Stimulated activated CD4-positive, alpha-beta T cell treated with anti-CD3 and anti-CD28 coated beads, TNF-alpha, amount 100 ng/mL, for 48 hours (primary cell): Measurements from ENCODE around the gene ROBO1.
"Not testable (repeated sequence)": the region's sequence is repeated elsewhere in the genome, so short reads cannot be mapped to it uniquely, and the experiment has no call there.

Experiments
- DNase-seq, 3 donors: peaks; one replicate each; pipeline ENCODE4 v3.0.0-alpha.2; 2020; ENCODE audit warnings: low read depth in 3 of 3

ROBO1 gene

DNA sequence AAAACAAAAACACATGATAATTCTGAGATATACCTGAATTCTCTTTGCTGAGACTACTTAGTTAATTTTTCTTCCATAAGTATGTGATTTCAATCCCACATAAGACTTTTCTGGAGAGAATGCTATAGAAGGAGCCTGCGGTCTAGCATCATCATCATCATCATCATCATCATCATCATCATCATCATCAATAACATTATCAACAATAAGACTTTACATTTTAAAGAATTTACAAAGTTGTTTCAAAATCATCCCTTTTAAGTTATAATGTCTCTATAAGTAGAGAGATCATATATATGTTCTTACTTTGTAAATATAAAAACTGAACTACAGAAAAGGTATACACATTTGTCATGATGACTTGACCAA, 965.3 kb downstream of the ROBO1 start:
- DNase-seq, result no peak

DNA sequence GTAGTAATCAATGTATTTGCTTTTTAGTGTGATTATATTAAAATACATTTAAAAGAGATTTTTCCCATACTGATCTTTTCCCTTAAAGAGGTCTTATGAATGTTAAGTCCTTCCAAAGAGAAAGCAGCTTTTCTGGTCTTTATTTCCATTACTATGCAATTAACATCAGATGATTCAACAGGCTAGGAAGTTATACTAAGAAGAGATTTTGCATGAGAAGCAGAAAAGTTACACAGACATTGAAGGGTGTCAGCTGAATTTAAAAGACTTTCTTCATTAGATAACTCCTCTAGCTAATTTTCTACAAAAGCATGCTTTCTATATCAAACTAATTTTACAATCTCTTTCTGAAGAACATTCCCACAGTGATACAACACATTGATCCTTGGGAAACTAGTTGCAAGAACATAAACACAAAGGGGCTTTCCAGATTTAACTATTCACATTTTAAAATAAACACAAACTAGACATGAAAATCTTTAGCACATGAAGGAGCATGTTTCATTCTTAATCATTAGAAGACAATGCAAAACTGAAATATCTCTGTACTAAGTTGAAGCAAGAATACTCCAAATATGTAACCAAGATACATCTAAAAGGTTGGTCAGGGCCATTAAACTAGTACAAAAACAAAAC, 965.8 kb downstream of the ROBO1 start:
- DNase-seq, result no peak

DNA sequence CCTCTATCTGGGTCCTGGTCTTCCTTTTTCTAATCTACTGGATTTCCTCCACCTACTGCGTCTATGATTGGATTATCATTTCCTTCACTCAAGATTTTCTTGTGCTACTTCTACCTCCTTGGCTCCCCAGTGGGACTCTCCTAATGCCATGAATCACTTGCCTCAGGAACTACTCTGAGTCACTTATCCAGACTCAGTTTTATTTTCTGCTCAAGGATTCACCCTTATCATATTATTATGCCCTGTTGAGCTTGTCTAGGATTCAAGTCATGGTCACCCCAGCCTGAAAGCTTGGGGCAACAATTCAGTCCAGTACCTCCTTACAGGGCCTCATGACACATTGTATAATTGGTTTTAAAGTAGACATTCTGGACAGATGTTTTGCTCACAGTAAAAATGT, 968.1 kb downstream of the ROBO1 start:
- DNase-seq, result no peak

DNA sequence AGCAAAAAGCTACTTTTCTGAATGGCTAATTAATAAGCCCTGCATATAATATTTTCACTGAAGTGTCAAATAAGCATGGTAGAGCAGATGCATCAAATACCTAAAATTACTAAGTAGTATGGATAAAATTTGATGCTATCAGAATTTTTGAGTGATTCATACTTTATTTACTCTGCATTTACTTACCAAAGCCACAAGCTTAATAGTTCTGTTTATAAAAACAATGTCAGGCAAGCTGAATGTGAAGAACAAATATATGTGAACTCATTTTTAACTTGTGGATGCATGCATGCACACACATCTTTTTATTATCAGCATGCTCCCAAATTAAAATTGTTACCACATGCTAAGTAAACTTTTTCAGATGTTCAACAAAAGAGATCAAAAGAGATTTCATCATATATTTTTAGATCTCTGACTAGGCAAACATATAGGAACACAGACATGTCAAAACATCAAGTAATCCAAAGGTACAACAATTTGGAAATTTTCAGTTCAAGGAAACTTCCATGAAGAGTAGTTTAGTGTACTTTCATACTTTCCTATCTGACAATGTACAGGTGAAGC, 969.4 kb downstream of the ROBO1 start:
- no peak for DNase-seq

DNA sequence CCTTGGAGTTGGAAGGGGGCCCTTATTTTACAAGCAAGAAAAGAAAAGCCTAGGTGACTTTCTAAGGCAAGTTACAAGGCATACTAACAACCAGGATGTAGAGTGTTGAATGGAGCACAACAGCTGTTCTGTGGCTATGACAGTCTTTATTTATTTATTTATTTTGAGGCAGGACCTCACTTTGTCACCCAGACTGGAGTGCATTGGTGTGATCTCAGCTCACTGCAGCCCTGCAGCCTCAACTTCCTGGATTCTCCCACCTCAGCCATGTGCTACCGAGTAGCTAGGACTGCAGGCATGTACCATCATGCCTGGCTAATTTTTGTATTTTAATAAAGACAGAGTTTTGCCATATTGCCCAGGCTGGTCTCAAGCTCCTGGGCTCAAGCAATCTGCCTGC, 973.4 kb downstream of the ROBO1 start:
- no peak for DNase-seq

DNA sequence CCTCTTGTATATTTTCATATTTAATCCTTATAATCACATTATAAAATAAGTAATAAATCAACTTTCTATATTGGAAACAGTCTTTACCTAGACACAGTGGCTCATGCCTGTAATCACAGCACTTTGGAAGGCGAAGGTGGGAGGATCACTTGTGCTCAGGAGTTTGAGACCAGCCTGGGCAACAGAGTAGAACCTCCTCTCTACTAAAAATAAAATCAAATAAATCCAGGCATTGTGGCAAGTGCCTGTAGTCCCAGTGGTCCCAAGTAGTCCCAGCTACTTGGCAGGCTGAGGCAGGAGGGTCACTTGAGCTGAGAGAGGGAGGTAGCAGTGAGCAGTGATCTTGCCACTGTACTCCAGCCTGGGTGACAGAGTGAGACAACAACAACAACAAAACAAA, 975.1 kb downstream of the ROBO1 start:
- no peak for DNase-seq

DNA sequence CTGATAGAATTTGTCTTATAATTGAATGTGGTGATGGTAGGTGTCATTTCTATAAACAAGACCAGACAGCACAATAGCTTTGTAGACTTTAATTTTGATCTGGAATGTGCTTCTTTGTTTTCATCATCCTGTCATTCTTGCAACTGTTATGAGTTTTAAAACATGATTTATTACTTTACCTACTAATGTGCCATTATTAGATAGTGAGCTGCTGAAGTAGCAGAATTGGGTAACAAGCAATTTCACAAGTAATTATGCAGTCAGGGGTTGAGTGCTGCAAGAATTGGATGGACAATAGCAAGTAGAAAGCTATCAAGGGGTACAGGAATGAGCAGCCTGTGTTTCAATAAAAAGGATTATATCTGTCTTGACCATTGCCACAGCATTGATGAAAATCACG, 975.6 kb downstream of the ROBO1 start:
- DNase-seq, result no peak

DNA sequence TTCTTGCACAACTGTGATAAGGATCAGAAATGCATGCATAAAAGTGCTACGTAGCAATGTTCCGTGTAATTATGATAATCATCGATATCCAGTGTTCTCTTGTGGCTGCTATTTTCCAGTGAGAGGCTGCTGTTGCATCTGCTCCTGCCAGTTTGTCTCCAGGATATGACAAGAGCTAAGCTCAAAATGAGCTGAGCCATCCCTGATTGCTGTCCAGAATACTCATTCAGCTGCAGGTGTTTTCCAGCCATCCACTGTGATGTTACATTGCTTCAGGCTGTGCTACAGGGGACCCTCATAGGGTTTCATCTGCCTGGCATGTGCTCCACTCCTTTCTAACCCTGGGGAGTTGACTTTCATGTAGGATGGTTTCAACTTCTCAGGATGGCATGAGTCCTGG, 976.0 kb downstream of the ROBO1 start:
- DNase-seq, result no peak

DNA sequence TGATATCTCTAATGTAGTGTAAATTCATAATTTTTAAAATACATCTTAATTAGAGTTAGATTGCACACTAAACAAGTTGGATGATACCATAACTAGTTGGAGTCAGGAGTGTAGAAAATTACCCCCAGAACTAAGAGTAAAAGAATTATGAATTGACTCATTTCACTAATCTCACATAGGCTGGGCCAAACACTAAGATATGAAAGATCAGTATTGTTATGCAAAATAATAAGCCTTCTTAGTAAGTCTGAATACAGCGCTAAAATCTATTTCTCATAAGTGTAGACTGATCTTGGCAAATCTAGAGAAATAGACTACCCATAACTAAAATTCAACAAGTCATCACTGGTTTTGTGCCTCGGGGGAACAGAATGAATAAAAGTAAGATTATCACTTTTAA, 979.0 kb downstream of the ROBO1 start:
- DNase-seq, result no peak

DNA sequence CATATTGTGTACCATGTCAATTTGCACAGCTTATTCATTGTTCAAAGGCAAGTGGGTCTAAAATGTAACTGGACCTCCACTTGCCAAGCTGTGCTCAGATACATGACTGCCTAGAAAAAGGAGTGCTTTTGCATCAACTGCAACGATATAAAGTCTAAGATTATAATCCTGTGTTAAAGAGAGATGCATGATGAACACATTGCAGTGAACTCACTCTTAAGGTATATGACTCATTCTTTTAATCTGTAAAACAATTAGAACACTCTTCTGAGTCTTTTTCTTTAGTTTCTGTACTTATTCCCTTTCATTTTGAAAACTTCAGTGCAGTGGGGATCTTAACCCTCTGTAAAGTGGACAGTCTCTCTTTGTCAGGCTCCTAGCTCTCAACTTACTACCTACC, 982.8 kb downstream of the ROBO1 start:
- no peak for DNase-seq

DNA sequence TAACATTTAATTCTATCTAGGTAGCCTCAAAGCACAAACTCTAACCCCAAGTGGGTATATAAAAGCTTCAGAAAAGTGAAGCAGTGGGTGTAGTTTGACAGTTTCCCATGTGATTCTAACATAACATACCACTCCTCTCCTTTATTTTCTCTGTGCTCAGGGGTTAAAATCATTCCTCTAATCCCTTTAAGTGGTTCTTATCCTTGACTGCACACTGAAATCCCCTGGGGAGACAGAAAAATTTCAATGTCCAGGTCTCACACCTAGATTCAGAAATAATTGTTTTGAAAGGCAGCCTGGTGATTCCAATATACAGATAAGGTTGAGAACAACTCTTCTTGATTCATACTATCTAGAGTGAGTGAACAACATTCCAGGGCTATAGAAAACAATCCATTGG, 986.4 kb downstream of the ROBO1 start:
- no peak for DNase-seq

DNA sequence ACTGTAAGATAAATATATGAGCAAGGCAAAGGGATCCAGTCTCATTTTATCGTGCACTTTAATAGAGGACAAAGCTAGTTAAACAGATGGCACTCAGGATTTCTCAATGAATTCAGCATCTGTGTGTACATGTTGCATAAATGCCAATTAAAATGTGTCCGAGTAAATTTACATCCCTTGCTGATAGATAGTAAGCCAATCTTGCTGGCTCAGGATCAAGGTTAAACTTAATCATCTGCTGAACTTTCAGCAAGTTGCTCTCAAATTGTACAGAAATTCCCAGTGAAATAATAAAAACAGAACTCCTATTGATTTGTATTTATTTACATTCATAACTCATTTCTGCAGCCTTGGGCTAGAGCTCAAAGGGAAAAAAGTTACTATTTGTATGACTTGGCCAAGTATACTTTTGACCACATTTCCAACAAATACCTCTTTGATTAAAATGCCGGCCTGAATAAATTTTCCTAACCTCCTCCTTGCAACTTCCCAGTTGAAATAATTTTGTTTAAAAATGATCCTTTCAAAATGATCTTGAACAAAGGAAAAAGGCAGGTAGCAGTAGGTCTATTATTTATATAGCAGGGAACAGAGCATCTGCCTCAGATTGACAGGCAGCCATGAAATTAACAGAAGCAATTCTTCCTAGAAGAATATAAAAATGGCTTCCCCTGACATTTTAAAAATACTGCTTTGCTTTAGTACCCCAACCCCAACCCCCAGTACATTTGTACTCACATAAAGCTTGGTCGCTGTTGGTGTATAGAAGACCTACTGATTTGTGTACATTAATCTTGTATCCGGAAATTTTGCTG, 1001.9 kb downstream of the ROBO1 start:
- DNase-seq, result no peak

DNA sequence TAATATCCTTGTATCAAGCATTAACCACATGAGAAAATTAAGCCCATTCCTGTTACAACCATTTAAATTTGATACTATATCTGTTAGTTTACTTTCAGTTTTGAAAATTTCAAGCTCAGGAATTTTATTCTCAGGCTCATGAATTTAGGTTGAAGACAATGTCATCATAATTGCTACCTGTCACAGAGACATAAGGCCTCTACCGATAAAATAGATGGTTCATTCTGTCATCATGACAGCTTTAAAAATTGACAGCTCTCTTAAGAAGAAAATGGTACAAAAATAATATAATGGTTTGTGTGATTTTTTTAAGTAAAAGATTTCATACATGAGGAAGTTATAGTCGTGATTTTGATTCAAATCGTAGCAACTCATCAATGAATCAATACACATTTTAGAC, 1003.2 kb downstream of the ROBO1 start:
- no peak for DNase-seq

DNA sequence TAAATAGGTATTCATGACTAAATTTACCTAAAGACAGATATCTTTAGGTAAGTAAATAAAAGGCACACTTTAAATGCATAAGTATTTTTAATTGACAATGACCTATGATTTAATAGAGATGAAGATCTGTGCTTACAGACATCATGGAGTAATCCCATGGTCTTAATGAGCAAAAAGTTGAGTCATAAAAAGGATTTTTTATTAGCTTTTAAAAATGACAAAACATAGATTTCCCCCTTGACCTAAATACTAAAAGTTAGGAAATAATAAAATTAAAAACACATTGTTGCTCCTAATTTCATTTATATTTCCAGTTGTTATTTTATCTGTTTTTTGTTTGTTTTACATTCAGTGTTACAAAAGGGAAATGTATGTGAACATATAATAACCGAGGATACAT, 1005.7 kb downstream of the ROBO1 start:
- no peak for DNase-seq

DNA sequence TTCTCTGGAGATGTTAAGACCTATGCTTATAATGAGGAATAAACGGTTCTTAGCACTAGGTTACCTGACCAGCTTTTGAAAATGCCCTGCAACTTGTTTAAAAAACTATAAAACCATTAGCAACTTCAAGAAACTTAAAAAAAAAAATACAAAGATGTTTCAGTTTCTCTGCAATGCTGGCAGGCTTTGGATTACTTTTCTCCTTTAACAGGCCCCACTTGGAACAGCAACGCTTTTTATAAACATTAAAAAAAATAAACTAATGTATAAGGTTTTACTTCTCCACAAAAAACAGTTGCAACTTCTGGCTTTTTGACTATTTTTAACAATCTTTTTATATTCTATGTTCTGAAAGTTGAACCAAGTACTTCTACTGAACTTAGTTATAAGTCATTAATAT, 1006.7 kb downstream of the ROBO1 start:
- no peak for DNase-seq

DNA sequence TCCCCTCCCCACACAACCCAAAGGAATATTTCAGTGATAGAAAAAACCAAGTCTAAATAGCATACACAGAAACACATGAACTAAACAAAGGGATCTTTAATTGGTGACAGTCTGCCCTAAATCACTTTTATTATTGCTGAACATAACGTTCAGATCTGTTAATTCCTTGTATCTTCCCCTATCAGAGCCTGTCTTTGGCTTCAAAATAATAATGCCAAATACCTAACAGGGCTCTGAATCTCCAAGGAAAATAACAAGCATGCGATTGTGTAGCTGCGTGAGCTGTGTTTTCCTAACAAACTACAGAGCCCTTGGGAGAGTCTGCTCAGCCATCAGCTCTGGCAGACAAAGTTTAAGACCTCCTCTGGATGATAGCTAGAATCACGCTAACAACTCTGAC, 1010.1 kb downstream of the ROBO1 start:
- no peak for DNase-seq

DNA sequence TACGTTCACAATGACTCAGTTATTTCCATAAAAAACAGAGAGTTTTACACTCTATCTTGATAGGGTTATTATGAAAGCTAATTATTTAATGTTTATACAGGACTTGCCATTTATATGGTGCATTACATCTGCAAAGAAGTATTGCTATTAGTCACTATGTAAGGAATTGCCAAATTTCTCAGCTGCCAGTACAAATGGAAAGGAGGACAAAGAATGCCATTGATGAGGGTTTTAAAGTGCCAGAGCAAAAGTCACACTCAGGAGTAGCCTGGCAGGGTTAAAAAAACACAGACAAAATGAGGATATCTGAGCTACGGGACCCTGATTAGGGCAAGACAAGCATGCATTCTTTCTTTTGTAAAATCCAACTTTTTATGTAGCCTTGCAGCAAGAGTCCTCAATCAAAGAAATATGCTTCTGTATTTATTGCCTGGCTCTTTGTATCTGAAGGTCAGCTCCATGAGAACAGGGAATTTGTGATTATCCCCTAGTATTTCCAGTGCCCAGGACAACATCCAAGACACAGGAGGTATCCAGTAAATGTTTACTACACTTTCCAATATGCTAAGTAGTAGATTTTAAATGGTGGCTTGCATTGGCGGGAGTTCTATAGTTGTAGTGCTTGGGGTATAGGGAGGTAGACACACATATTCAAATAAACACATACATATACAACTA, 1013.6 kb downstream of the ROBO1 start:
- DNase-seq, result no peak

DNA sequence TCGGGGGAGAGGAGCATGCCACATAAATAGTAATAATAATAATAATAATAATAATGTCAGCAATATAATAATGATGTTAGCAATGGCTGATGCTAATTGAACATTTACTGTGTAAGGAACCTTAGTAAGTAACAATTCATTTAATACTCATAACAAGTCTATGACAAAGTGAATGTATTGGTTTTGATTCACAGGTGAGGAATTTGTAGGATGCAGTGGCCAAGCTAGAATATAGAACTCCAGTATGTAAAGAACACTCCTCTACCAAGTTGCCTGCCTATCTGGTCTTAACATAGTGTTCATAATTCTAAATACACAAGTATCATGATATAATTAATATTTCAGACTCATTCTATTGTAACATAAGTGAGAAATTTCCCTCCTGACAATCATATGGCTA, 1016.5 kb downstream of the ROBO1 start:
- no peak for DNase-seq

DNA sequence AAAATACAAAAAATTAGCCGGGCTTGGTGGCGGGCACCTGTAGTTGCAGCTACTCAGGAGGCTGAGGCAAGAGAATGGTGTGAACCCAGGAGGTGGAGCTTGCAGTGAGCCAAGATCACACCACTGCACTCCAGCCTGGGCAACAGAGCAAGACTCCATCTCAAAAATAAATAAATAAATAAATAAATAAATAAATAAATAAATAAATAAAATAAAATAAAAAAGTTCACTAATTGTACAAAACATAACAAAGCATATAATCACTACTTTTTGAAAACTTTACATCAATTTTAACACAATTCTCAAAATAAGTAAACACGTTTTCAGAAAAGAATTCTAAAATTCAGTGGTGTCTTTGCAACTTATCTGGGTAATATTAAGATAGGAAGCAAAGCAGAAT, 1017.5 kb downstream of the ROBO1 start:
- not testable (repeated sequence) for DNase-seq

DNA sequence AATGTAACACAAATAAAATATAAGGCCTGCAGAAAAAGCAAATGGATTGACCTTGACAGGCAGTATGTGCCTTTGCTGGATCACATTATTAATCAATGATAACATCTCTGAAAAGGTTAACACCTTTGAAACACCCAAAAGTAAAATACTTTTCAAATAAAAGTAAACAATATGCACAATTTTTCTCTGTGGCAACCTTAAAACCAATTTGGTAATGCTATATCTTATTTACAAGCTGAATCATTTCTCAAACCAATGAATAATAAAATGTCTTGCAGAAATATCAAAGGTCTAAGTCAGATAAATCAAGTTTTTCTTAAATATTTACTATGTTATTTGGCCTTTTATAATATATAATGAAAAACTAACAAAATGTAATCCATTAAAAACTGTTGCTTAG, 1018.7 kb downstream of the ROBO1 start:
- no peak for DNase-seq

DNA sequence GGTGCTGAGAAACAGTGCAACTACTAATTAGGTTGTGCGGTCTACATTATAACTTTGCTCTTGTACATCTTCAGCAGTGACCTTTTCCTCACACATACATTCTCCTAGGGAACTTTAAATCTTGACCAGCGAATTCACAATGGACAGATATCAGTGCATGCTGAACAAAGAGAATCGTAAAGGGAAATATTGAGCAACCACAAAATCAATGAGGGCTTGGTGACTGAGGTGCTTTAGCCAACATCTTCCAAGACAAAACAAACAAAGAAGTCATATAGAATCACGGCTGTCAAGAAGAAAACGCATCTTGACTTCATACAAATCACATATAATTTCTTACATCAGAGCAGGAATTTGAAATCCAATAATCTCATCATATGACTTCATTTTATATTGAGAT, 1022.0 kb downstream of the ROBO1 start:
- DNase-seq, result no peak

DNA sequence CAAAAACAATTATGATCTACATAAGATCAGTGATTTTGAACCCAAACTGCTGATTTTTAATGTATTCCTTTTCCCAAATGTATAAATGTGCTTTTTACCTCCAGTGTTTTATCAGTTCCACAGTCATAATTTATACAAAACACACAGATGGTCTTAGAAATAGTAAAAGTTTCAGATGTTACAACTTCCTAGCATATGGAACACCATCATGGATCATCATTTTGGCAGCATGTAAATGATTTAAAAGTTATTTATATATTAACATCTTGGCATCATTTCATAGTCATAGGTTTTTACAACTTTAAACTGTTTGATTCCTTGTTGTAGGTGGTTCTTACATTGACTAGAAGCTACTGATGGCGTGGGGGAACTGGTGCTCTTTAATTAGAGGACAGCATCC, 1025.3 kb downstream of the ROBO1 start:
- DNase-seq, result no peak

DNA sequence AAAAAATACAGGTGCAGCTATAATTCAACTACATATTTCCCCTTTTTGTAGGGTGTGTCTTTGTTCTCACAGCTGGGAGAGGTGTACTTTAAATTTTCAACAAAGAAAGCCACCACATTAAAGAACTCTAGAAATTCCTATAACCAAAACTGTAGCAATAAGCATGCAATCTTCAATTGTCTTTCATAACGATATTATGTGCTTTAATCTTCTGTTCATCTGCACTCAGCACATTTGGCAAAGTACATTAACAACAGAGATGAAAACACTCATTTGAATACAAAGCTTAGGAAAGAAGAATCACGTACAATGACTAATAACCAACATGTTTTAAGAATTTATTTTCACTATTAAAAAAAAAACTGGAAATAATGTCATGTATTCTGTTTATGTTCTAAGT, 1025.8 kb downstream of the ROBO1 start:
- DNase-seq, result no peak
